HEK293 (cell line): ENCODE results near the gene TTLL11.
A peak's percentile ranks its signal among the peaks of the same experiment; 100 is the strongest.

Experiments
- CTCF ChIA-PET: fragments of 350-600 bp; formaldehyde crosslinking; extraction: SDS; loops from one replicate; lab custom pipeline; 2021; ENCODE audit warnings: antibody characterized with exemption; lab: Yijun Ruan, JAX
- POLR2A ChIA-PET: fragments of 300-600 bp; formaldehyde crosslinking; extraction: SDS; loops from one replicate; lab custom pipeline; 2020; ENCODE audit warnings: antibody characterized with exemption, inconsistent platforms; lab: Yijun Ruan, JAX
- H3K27ac ChIP-seq: fragments of 200-500 bp; sonication (Bioruptor generic); 2 replicates; pipeline ENCODE4 v1.5.1; 2014; ENCODE audit warnings: low read depth, low read length, control low read depth, inconsistent platforms; ENCODE audit errors: extremely low read depth
- H3K36me3 ChIP-seq, 2 experiments: fragments of 200-500 bp in 1 of 2; sonication (Bioruptor generic) in 1 of 2; 1 replicate in 1 of 2; 2 replicates in 1 of 2; pipeline ENCODE4 v1.5.1; 2014 to 2017; ENCODE audit warnings: inconsistent platforms in 2 of 2, low read length in 2 of 2; ENCODE audit not compliant: control insufficient read depth in 2 of 2, insufficient read depth in 1 of 2
- H3K4me1 ChIP-seq: fragments of 200-500 bp; sonication (Bioruptor generic); 2 replicates; pipeline ENCODE4 v1.5.1; 2014; ENCODE audit warnings: mild to moderate bottlenecking, low read length, inconsistent platforms; ENCODE audit not compliant: control insufficient read depth, insufficient read depth
- H3K4me3 ChIP-seq: 2 replicates; pipeline ENCODE4 v1.5.1; 2011; ENCODE audit warnings: low read depth, mild to moderate bottlenecking, control low read depth, low read length, moderate library complexity
- H3K9me3 ChIP-seq: fragments of 200-500 bp; sonication (Bioruptor generic); 2 replicates; pipeline ENCODE4 v1.5.1; 2014; ENCODE audit warnings: low read depth, low read length, inconsistent platforms; ENCODE audit not compliant: control insufficient read depth, insufficient read depth
- EGR2 ChIP-seq: fragments of 450-650 bp; formaldehyde crosslinking; IDR thresholded peaks from 2 replicates; pipeline ENCODE4 v1.5.1; 2016; ENCODE audit warnings: low read depth, missing biosample characterization, missing genetic modification characterization
- GLIS1 ChIP-seq: fragments of 450-650 bp; formaldehyde crosslinking; IDR thresholded peaks from 2 replicates; pipeline ENCODE4 v1.5.1; 2016; ENCODE audit warnings: missing biosample characterization, missing genetic modification characterization
- GLIS2 ChIP-seq: fragments of 450-650 bp; formaldehyde crosslinking; IDR thresholded peaks from 2 replicates; pipeline ENCODE4 v1.5.1; 2016; ENCODE audit warnings: missing biosample characterization, missing genetic modification characterization
- SP3 ChIP-seq: fragments of 450-650 bp; formaldehyde crosslinking; IDR thresholded peaks from 2 replicates; pipeline ENCODE4 v1.5.1; 2016; ENCODE audit warnings: missing biosample characterization, missing genetic modification characterization
- ZFHX2 ChIP-seq: fragments of 450-650 bp; formaldehyde crosslinking; conservative IDR thresholded peaks from 2 replicates; pipeline ENCODE4 v1.5.1; 2016; ENCODE audit warnings: missing biosample characterization, missing genetic modification characterization
- ZIC2 ChIP-seq: fragments of 450-650 bp; formaldehyde crosslinking; IDR thresholded peaks from 2 replicates; pipeline ENCODE4 v1.5.1; 2016; ENCODE audit warnings: missing biosample characterization, missing genetic modification characterization
- ZNF350 ChIP-seq: fragments of 450-650 bp; formaldehyde crosslinking; IDR thresholded peaks from 2 replicates; pipeline ENCODE4 v1.5.0; 2017; ENCODE audit warnings: missing biosample characterization, mild to moderate bottlenecking, missing genetic modification characterization
- ZNF660 ChIP-seq: fragments of 450-650 bp; IDR thresholded peaks from 2 replicates; pipeline ENCODE4 v1.5.1; 2018; ENCODE audit warnings: missing biosample characterization, mild to moderate bottlenecking, missing genetic modification characterization
- ZNF791 ChIP-seq: fragments of 450-650 bp; formaldehyde crosslinking; IDR thresholded peaks from 2 replicates; pipeline ENCODE4 v1.5.1; 2016; ENCODE audit warnings: missing biosample characterization, missing genetic modification characterization
- ZNF792 ChIP-seq: fragments of 450-650 bp; formaldehyde crosslinking; IDR thresholded peaks from 2 replicates; pipeline ENCODE4 v1.5.1; 2016; ENCODE audit warnings: missing biosample characterization, missing genetic modification characterization
- TF ChIP-seq, protein P1 (sequence below): fragments of 450-650 bp; formaldehyde crosslinking; IDR thresholded peaks from 2 replicates; pipeline ENCODE4 v1.5.1; 2016; ENCODE audit warnings: missing biosample characterization, missing genetic modification characterization, borderline replicate concordance
- TF ChIP-seq, protein P2 (sequence below): fragments of 450-650 bp; formaldehyde crosslinking; IDR thresholded peaks from 2 replicates; pipeline ENCODE4 v1.5.1; 2016; ENCODE audit warnings: missing biosample characterization, missing genetic modification characterization
- TF ChIP-seq, protein P3 (sequence below): fragments of 450-650 bp; formaldehyde crosslinking; IDR thresholded peaks from 2 replicates; pipeline ENCODE4 v1.5.1; 2017; ENCODE audit warnings: missing biosample characterization, mild to moderate bottlenecking, missing genetic modification characterization, moderate library complexity
- TF ChIP-seq, protein P4 (sequence below): fragments of 450-650 bp; formaldehyde crosslinking; IDR thresholded peaks from 2 replicates; pipeline ENCODE4 v1.5.1; 2016; ENCODE audit warnings: missing biosample characterization, missing genetic modification characterization

Gene TTLL11

DNA sequence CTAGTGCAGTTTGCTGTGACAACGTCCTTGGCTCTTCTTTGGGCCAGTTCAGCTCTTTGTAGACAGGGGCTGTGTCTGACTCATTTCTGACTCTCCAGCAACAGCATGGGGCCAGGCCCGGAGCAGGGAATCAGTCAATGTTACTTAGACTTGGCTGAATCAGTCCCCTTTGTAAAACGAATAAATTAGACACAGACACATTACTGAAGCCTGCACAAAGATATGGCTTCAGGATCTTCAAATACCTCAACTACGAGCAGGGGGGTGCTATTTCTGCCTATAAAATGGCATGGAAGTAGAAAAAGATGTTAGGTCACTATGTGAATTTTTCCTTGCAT lies 204.7 kb downstream of the TTLL11 start:
- H3K4me1 ChIP-seq: no peaks in the 10 kb centered on the region; the same call in 1 of the 2 replicates
- ChIA-PET POLR2A (no interaction called here), CTCF (interaction anchor here (1.0 kb wide), 1 partner anchor 93 kb away, joined by 3 read pairs; no protein-coding TSS in a partner anchor)
- H3K27ac ChIP-seq: no peak overlapping the region
- no peaks in the 10 kb centered on the region for H3K36me3 ChIP-seq
- no peak overlapping the region for H3K4me3 ChIP-seq
- no peaks in the 10 kb centered on the region for H3K9me3 ChIP-seq
- TF ChIP-seq ZNF791 (no peak), ZNF660 (peak; percentile 46; the same call in 1 of the 2 replicates)

DNA sequence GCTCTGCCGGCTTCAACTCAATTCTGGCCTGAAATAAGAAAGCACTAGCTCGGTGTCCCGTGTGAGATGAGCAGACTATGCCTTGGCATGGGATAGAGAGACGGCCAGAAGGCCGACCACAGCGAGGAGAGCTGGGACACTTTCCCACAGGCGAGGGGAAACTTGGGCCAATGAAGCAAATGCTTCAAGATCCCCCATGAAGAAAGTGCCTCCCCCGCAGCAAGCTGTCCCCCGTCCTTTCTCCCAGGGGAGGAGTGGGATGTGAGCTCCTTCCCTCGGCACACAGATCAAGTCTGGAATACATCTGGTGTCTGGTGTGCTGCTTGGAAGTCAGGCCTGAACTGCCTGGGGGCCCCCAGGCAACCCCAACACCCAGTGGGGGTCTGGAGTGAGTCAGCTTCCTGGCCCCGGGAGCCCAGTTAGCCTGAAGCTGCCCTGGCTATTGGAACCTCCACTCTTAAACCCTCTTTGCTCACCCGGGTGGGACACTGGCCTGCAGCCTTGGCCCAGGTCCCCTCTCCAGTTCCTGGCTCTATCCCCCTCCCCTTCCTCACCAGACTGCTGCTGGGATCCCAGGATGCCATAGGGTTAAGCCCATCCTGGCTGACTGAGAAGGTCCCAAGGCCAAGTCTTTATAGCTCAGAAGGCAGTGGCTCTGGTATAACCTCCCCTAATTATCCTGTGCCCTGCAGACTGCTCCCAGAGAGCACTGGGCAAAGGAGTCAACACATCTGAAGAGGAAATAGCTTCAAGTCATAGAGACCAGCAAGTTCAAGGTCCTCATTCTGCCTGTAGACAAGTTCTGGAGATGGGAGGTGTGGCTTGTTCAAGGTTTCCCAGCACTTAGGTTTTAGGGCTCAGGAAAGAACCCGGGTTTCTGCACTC lies 205.3 kb downstream of the TTLL11 start:
- ChIA-PET POLR2A (interaction anchor here (1.2 kb wide), 1 partner anchor 10 kb away, joined by 3 read pairs; no protein-coding TSS in a partner anchor), CTCF (interaction anchor here (0.9 to 1.0 kb wide), 3 partner anchors 20 to 94 kb away, joined by 3 read pairs; no protein-coding TSS in a partner anchor)
- Histone ChIP-seq H3K4me1 (no peaks in the 10 kb centered on the region; the same call in 1 of the 2 replicates), H3K36me3 (no peaks in the 10 kb centered on the region), H3K4me3 (no peak overlapping the region), H3K9me3 (no peaks in the 10 kb centered on the region), H3K27ac (no peak overlapping the region)
- no peak for TF ChIP-seq ZNF792 (tag by site-specific recombination)
- 0 out of 2 replicates have a peak, but pooled peaks have one; percentile 30 for TF ChIP-seq GLIS1
- TF ChIP-seq, protein P1, sequence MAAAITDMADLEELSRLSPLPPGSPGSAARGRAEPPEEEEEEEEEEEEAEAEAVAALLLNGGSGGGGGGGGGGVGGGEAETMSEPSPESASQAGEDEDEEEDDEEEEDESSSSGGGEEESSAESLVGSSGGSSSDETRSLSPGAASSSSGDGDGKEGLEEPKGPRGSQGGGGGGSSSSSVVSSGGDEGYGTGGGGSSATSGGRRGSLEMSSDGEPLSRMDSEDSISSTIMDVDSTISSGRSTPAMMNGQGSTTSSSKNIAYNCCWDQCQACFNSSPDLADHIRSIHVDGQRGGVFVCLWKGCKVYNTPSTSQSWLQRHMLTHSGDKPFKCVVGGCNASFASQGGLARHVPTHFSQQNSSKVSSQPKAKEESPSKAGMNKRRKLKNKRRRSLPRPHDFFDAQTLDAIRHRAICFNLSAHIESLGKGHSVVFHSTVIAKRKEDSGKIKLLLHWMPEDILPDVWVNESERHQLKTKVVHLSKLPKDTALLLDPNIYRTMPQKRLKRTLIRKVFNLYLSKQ (tag by site-specific recombination): no peak
- TF ChIP-seq GLIS2: peak; percentile 61
- TF ChIP-seq ZIC2 (tag by site-specific recombination): peak; percentile 68

DNA sequence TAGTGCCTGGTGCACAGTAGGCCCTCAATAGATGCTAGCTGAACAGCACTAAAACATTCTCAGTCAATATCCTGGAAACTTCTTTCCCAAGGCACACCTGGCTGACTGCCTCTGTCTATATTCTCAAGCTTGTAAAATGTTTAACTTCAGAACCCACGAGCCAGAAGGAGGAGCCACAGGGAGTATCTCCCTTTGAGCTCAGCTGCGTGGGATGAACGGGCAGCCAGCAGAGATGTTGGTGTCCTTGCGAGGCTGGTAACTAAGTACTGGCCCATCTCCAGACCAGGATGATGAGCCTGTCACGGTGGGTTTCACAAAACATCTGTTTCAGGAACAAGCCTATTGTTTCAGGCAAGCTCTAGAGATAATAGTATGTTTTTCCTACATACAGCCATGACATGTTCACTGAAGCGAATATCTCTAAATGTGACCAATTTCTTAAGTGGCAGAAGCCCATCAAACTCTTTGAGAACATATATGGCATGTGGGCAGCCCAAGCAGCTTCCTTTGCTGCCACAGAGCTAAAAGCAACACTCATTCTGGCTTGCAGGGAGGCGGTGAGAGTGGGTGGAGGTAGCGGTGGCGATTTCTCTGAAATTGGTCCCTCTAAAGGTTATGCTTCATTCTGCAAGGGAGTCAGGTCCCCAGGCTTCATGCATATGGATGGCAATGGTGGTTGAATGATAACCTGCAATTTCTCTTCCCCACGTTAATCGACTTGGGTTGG lies 206.2 kb downstream of the TTLL11 start:
- Histone ChIP-seq H3K9me3 (no peaks in the 10 kb centered on the region), H3K4me3 (no peak overlapping the region), H3K27ac (no peak overlapping the region), H3K36me3 (no peaks in the 10 kb centered on the region), H3K4me1 (no peaks in the 10 kb centered on the region; the same call in 1 of the 2 replicates)
- POLR2A ChIA-PET: interaction anchor here (1.2 kb wide), 1 partner anchor 11 kb away, joined by 3 read pairs; no protein-coding TSS in a partner anchor
- TF ChIP-seq EGR2 (tag by site-specific recombination): peak; percentile 58; the same call in 1 of the 2 replicates
- peak; percentile 74 for TF ChIP-seq ZFHX2 (tag by site-specific recombination)
- no peak for TF ChIP-seq ZNF350 (tag by site-specific recombination)
- CTCF ChIA-PET: interaction anchor here (0.9 to 1.0 kb wide), 2 partner anchors 19 to 26 kb away, joined by 3 read pairs; no protein-coding TSS in a partner anchor

DNA sequence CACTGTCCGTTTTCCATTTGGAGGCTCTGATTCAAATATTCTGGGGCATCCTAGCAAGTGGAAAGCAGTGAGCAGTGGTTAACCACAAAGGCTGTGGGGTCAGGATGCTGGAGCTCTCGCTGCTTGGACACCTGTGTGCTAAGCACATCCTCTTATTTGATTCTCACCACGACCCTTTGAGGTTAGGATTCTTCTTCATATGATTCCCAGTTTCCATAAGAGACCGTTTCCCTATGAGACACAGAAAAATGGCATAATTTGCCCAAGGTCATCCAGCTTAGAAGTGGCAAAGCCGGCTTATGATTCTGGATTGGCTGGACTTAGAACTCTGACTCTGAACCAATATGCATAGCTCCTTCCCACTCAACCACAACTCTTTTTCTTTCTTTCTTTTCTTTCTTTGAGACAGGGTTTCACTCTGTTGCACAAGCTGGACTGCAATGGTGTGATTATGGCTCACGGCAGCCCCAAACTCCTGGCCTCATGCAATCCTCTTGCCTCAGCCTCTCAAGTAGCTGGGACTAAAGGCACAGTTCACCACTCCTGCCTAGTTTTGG lies 207.7 kb downstream of the TTLL11 start:
- no peak overlapping the region for H3K4me3 ChIP-seq
- no peaks in the 10 kb centered on the region for H3K9me3 ChIP-seq
- CTCF ChIA-PET: interaction anchor here (1.2 kb wide), 2 partner anchors 240 to 340 kb away, joined by 3 read pairs; no protein-coding TSS in a partner anchor
- no peaks in the 10 kb centered on the region; the same call in 1 of the 2 replicates for H3K4me1 ChIP-seq
- no peak overlapping the region for H3K27ac ChIP-seq
- POLR2A ChIA-PET: no interaction called here
- H3K36me3 ChIP-seq: no peaks in the 10 kb centered on the region
- TF ChIP-seq, protein P2, sequence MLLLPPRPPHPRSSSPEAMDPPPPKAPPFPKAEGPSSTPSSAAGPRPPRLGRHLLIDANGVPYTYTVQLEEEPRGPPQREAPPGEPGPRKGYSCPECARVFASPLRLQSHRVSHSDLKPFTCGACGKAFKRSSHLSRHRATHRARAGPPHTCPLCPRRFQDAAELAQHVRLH (tag by site-specific recombination): no peak
- TF ChIP-seq ZIC2 (tag by site-specific recombination) (no peak), SP3 (no peak), GLIS2 (no peak)
- TF ChIP-seq, protein P3, sequence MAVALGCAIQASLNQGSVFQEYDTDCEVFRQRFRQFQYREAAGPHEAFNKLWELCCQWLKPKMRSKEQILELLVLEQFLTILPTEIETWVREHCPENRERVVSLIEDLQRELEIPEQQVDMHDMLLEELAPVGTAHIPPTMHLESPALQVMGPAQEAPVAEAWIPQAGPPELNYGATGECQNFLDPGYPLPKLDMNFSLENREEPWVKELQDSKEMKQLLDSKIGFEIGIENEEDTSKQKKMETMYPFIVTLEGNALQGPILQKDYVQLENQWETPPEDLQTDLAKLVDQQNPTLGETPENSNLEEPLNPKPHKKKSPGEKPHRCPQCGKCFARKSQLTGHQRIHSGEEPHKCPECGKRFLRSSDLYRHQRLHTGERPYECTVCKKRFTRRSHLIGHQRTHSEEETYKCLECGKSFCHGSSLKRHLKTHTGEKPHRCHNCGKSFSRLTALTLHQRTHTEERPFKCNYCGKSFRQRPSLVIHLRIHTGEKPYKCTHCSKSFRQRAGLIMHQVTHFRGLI (tag by site-specific recombination): no peak
- TF ChIP-seq, protein P4, sequence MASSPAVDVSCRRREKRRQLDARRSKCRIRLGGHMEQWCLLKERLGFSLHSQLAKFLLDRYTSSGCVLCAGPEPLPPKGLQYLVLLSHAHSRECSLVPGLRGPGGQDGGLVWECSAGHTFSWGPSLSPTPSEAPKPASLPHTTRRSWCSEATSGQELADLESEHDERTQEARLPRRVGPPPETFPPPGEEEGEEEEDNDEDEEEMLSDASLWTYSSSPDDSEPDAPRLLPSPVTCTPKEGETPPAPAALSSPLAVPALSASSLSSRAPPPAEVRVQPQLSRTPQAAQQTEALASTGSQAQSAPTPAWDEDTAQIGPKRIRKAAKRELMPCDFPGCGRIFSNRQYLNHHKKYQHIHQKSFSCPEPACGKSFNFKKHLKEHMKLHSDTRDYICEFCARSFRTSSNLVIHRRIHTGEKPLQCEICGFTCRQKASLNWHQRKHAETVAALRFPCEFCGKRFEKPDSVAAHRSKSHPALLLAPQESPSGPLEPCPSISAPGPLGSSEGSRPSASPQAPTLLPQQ (tag by site-specific recombination): no peak
